Lung (tissue), 12 donors: ENCODE data around the gene TBCK. TPM values are rescaled to one million over a fixed set of nuclear protein-coding genes. Genes with fewer than 3 reads are reported as not detected.

ENCODE experiments used
- ATAC-seq: fragments of 200-7000 bp; cut with Tn5 transposase; one replicate; pipeline ENCODE4 v1.9.1; 2020; ENCODE audit warnings: moderate number of reproducible peaks; ENCODE audit not compliant: insufficient read depth, low FRiP score
- DNase-seq, 3 donors: peaks; one replicate each; pipeline ENCODE4 v3.0.0-alpha.2; 2013 to 2017
- H3K27ac ChIP-seq, 2 donors: one replicate each; pipeline ENCODE4 v1.5.1; 2013; ENCODE audit warnings: mild to moderate bottlenecking in 2 of 2, moderate library complexity in 2 of 2, control low read depth in 1 of 2, inconsistent platforms in 1 of 2, low read depth in 1 of 2, low read length in 1 of 2
- H3K27me3 ChIP-seq, 3 donors: one replicate each; pipeline ENCODE4 v1.5.1; 2013; ENCODE audit warnings: low read length in 2 of 3; ENCODE audit not compliant: control insufficient read depth in 3 of 3, insufficient read depth in 3 of 3
- H3K36me3 ChIP-seq, 4 donors: one replicate each; pipeline ENCODE4 v1.5.1; 2013; ENCODE audit warnings: low read length in 4 of 4, mild to moderate bottlenecking in 1 of 4, moderate library complexity in 1 of 4; ENCODE audit not compliant: control insufficient read depth in 4 of 4, insufficient read depth in 4 of 4
- H3K4me1 ChIP-seq, 5 donors: one replicate each; pipeline ENCODE4 v1.5.1; 2013; ENCODE audit warnings: low read length in 5 of 5, mild to moderate bottlenecking in 2 of 5, moderate library complexity in 1 of 5; ENCODE audit not compliant: control insufficient read depth in 5 of 5, insufficient read depth in 5 of 5
- H3K4me3 ChIP-seq: one replicate; pipeline ENCODE4 v1.5.1; 2013; ENCODE audit warnings: mild to moderate bottlenecking, control low read depth, moderate library complexity
- H3K9ac ChIP-seq, 2 donors: one replicate each; pipeline ENCODE4 v1.5.1; 2013; ENCODE audit warnings: low read length in 2 of 2, control low read depth in 1 of 2; ENCODE audit not compliant: insufficient read depth in 1 of 2
- H3K9me3 ChIP-seq, 4 donors: one replicate each; pipeline ENCODE4 v1.5.1; 2013; ENCODE audit warnings: low read length in 3 of 4, mild to moderate bottlenecking in 1 of 4, moderate library complexity in 1 of 4; ENCODE audit not compliant: control insufficient read depth in 4 of 4, insufficient read depth in 3 of 4
- CTCF ChIP-seq: IDR thresholded peaks from 2 replicates; pipeline ENCODE4 v1.5.1; 2012; ENCODE audit warnings: mild to moderate bottlenecking; ENCODE audit errors: control extremely low read depth, extremely low read depth
- WGBS, 2 donors: extraction: QIAGEN DNeasy Blood & Tissue Kit; methylation state at CpG; one replicate each; pipeline ENCODE4 v1.1.7; 2013; 5-methylcytosine and 5-hydroxymethylcytosine counted together
- polyA plus RNA-seq, 2 donors: library from polyadenylated mRNA; stranded (reverse); fragments of 200-250 nt; gene quantifications; one replicate each; pipeline ENCODE4 v1.2.1, GENCODE V29; 2013
- total RNA-seq, 2 donors: library from RNA; depleted of rRNA in 1 of 2; stranded (reverse); fragments of >200 nt in 1 of 2; gene quantifications; one replicate each; pipeline ENCODE4 v1.2.1, GENCODE V29; 2014 to 2021
- donor health status: control.
- donor health status: control.
- donor health status: Bipolar disorder and iron deficiency.
- donor health status: healthy.
- donor health status: DM: yes; HTN: yes; CAD: no.

The TBCK gene
- total and polyA plus RNA-seq, 4 donors = 6.7 to 71.2 (median 18.6) TPM

- Histone ChIP-seq H3K36me3 (no peaks in the 10 kb centered on the region), H3K27me3 (no peaks in the 10 kb centered on the region), H3K9ac (no peak overlapping the region), H3K9me3 (no peaks in the 10 kb centered on the region), H3K4me3 (no peak overlapping the region), H3K4me1 (peaks cover 0 to 7% (median 0%) of the 10 kb centered on the region in 5 donors), H3K27ac (no peak overlapping the region)
- DNase-seq (no peak), ATAC-seq (no peak)
- 35 to 70% methylated on average over 5 of the region's 5 CpGs for WGBS, 2 donors
- no peak for TF ChIP-seq CTCF
These were observed 294.1 kb downstream of the TBCK start for GRCh38 chr4:106021737-106022410.

GRCh38 chr4:106019771-106020170, 296.2 kb downstream of the TBCK start:
- no peaks in the 10 kb centered on the region for H3K9me3 ChIP-seq
- no peak for TF ChIP-seq CTCF
- no peak overlapping the region for H3K9ac ChIP-seq
- no peaks in the 10 kb centered on the region for H3K36me3 ChIP-seq
- H3K27ac ChIP-seq = no peak overlapping the region
- peaks cover 0 to 7% (median 0%) of the 10 kb centered on the region in 5 donors for H3K4me1 ChIP-seq
- DNase-seq (no peak), ATAC-seq (no peak)
- H3K27me3 ChIP-seq = no peaks in the 10 kb centered on the region
- H3K4me3 ChIP-seq = no peak overlapping the region

GRCh38 chr4:106017975-106018374, 298.0 kb downstream of the TBCK start:
- no peaks in the 10 kb centered on the region for H3K27me3 ChIP-seq
- peaks cover 0 to 7% (median 0%) of the 10 kb centered on the region in 5 donors for H3K4me1 ChIP-seq
- no peak overlapping the region for H3K4me3 ChIP-seq
- H3K9me3 ChIP-seq = no peaks in the 10 kb centered on the region
- H3K36me3 ChIP-seq = no peaks in the 10 kb centered on the region
- ATAC-seq (no peak), DNase-seq (no peak)
- no peak overlapping the region for H3K27ac ChIP-seq
- no peak for TF ChIP-seq CTCF
- 86 to 87% methylated on average over 5 of the region's 5 CpGs for WGBS, 2 donors
- H3K9ac ChIP-seq = no peak overlapping the region

- Histone ChIP-seq H3K9me3 (peaks cover 0 to 5% (median 2%) of the 10 kb centered on the region in 4 donors), H3K36me3 (no peaks in the 10 kb centered on the region), H3K9ac (no peak overlapping the region), H3K27ac (no peak overlapping the region), H3K4me3 (no peak overlapping the region), H3K4me1 (no peaks in the 10 kb centered on the region), H3K27me3 (no peaks in the 10 kb centered on the region)
- ATAC-seq (no peak), DNase-seq (no peak)
- no peak for TF ChIP-seq CTCF
- WGBS, 2 donors = 99 to 100% methylated on average over 1 of the region's 1 CpG
These were observed 304.6 kb downstream of the TBCK start for GRCh38 chr4:106011387-106011786.
